BLaER1 (cell line): ENCODE measurements around the gene RFX3.
A peak's percentile ranks its signal among the peaks of the same experiment; 100 is the strongest.

Source experiments
- H3K27ac ChIP-seq: shearing (Covaris generic); formaldehyde crosslinking; 2 replicates; pipeline ENCODE4 v1.8.1; 2022
- H3K27me3 ChIP-seq: shearing (Covaris generic); formaldehyde crosslinking; 2 replicates; pipeline ENCODE4 v1.8.1; 2022
- H3K36me3 ChIP-seq: shearing (Covaris generic); formaldehyde crosslinking; 2 replicates; pipeline ENCODE4 v1.8.1; 2022
- H3K4me1 ChIP-seq: shearing (Covaris generic); formaldehyde crosslinking; 2 replicates; pipeline ENCODE4 v1.8.1; 2022
- H3K4me2 ChIP-seq: shearing (Covaris generic); formaldehyde crosslinking; 2 replicates; pipeline ENCODE4 v1.8.1; 2022
- H3K4me3 ChIP-seq: shearing (Covaris generic); formaldehyde crosslinking; 2 replicates; pipeline ENCODE4 v1.8.1; 2022
- H3K9ac ChIP-seq: shearing (Covaris generic); formaldehyde crosslinking; 2 replicates; pipeline ENCODE4 v1.8.1; 2022
- H3K9me3 ChIP-seq: shearing (Covaris generic); formaldehyde crosslinking; 2 replicates; pipeline ENCODE4 v1.8.1; 2022
- H4K20me1 ChIP-seq: shearing (Covaris generic); formaldehyde crosslinking; 2 replicates; pipeline ENCODE4 v1.8.1; 2022
- Cebpa-rat ChIP-seq: shearing (Covaris generic); IDR thresholded peaks from 2 replicates; pipeline ENCODE4 v1.8.1; 2022

RFX3 gene

GRCh38 chr9:3480353-3480655 lies 45.5 kb downstream of the RFX3 start:
- TF ChIP-seq Cebpa-rat, result no peak
- Histone ChIP-seq H3K36me3 (peaks cover 43% of the 10 kb centered on the region), H3K27me3 (no peaks in the 10 kb centered on the region), H3K4me3 (no peak overlapping the region), H3K4me2 (no peak overlapping the region), H3K4me1 (peaks cover 13% of the 10 kb centered on the region), H4K20me1 (no peaks in the 10 kb centered on the region), H3K27ac (no peak overlapping the region), H3K9ac (no peak overlapping the region), H3K9me3 (peaks cover 21% of the 10 kb centered on the region)

GRCh38 chr9:3479514-3480352 lies 46.1 kb downstream of the RFX3 start:
- peaks cover 38% of the 10 kb centered on the region for H3K36me3 ChIP-seq
- H3K9ac ChIP-seq, result no peak overlapping the region
- TF ChIP-seq Cebpa-rat, result no peak
- no peak overlapping the region for H3K27ac ChIP-seq
- peaks cover 21% of the 10 kb centered on the region for H3K9me3 ChIP-seq
- no peaks in the 10 kb centered on the region for H3K27me3 ChIP-seq
- no peaks in the 10 kb centered on the region for H4K20me1 ChIP-seq
- H3K4me1 ChIP-seq, result peaks cover 19% of the 10 kb centered on the region
- no peak overlapping the region for H3K4me2 ChIP-seq
- no peak overlapping the region for H3K4me3 ChIP-seq

DNA sequence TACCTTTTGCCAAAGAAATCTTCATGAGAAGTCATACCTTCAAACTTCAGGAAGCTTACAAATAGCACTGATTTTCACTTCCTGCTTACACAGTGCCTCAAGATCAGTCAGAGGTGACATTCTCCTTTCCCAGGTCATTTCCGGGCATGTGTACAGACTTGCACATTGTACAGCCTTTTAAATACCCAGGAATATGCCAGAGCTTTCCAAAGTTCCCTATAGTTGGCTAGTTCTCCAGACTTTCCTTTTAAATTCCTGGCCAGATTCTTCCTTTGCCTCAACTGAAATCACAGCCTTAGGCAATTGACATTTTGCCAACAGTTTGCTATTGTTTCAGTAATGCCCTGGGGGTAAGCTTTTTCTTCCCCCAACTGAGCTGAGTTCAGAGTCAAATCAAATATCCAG lies 47.2 kb downstream of the RFX3 start:
- no peak overlapping the region for H3K27ac ChIP-seq
- TF ChIP-seq Cebpa-rat, result no peak
- no peak overlapping the region for H3K4me3 ChIP-seq

DNA sequence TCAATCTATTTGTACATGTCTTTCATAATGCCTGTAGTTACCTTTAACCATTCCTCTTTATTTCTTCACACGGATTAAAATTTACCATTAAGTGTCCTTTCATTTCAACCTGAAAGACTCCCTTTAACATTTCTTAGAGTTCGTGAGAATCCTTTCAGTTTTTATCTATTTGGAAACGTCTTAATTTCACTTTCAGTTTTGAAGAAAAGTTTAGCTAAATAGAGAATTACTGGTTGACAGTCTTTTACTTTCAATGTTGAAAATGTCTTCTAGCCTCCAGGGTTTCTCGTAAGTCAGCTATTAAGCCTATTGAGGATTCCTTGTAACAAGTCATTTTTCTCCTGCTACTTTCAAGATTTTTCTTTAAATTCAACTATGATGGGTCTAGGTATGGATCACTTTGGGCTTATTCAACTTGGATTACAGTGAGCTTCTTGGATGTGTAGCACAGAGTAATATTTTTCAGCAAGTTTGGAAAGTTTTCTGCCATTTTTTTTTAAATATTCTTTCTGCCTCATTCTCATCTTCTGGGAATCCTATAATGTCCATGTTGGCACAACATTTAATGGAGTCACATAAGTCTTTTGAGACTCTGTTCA lies 48.5 kb downstream of the RFX3 start:
- H3K9me3 ChIP-seq, result peaks cover 21% of the 10 kb centered on the region
- H4K20me1 ChIP-seq, result no peaks in the 10 kb centered on the region
- no peak overlapping the region for H3K9ac ChIP-seq
- peaks cover 20% of the 10 kb centered on the region for H3K4me1 ChIP-seq
- H3K36me3 ChIP-seq, result peaks cover 27% of the 10 kb centered on the region; the same call in 1 of the 2 replicates
- H3K27me3 ChIP-seq, result no peaks in the 10 kb centered on the region
- H3K27ac ChIP-seq, result no peak overlapping the region
- H3K4me2 ChIP-seq, result no peak overlapping the region
- no peak for TF ChIP-seq Cebpa-rat
- H3K4me3 ChIP-seq, result no peak overlapping the region

More for the DNA sequence above, 47.2 kb downstream of the RFX3 start:
- peaks cover 21% of the 10 kb centered on the region for H3K9me3 ChIP-seq
- no peaks in the 10 kb centered on the region for H4K20me1 ChIP-seq
- H3K36me3 ChIP-seq, result peaks cover 30% of the 10 kb centered on the region
- no peaks in the 10 kb centered on the region for H3K27me3 ChIP-seq
- no peak overlapping the region for H3K4me2 ChIP-seq
- H3K9ac ChIP-seq, result no peak overlapping the region
- H3K4me1 ChIP-seq, result peaks cover 20% of the 10 kb centered on the region

- Histone ChIP-seq H3K4me1 (peaks cover 20% of the 10 kb centered on the region), H3K27ac (no peak overlapping the region), H3K4me3 (no peak overlapping the region), H3K36me3 (peaks cover 25% of the 10 kb centered on the region; the same call in 1 of the 2 replicates), H3K27me3 (no peaks in the 10 kb centered on the region), H4K20me1 (no peaks in the 10 kb centered on the region), H3K9me3 (peaks cover 21% of the 10 kb centered on the region), H3K9ac (no peak overlapping the region), H3K4me2 (peak overlapping the region; percentile 38)
- TF ChIP-seq Cebpa-rat, result no peak
These were observed 50.3 kb downstream of the RFX3 start for GRCh38 chr9:3475300-3476020.

DNA sequence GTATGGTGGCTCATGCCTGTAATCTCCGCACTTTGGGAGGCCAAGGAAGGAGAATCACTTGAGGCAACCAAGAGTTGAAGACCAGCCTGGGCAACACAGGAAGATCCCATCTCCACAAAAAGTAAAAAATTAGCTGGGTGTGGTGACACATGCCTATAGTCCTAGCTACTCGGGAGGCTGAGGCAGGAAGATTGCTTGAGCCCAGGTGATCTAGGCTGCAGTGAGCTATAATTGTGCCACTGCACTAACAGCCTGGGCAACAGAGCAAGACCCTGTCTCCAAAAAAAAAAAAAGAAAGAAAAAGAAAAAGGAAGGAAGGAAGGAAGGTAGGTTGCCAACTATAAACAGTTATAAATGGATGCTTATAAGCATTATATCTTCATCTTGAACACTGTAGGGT lies 51.0 kb downstream of the RFX3 start:
- H3K9me3 ChIP-seq, result peaks cover 21% of the 10 kb centered on the region
- H3K4me2 ChIP-seq, result peak overlapping the region; percentile 38
- no peak overlapping the region for H3K9ac ChIP-seq
- no peak overlapping the region for H3K27ac ChIP-seq
- TF ChIP-seq Cebpa-rat, result no peak
- no peak overlapping the region for H3K4me3 ChIP-seq
- H3K27me3 ChIP-seq, result no peaks in the 10 kb centered on the region
- H4K20me1 ChIP-seq, result no peaks in the 10 kb centered on the region
- H3K4me1 ChIP-seq, result peaks cover 18% of the 10 kb centered on the region
- H3K36me3 ChIP-seq, result peaks cover 18% of the 10 kb centered on the region; the same call in 1 of the 2 replicates

DNA sequence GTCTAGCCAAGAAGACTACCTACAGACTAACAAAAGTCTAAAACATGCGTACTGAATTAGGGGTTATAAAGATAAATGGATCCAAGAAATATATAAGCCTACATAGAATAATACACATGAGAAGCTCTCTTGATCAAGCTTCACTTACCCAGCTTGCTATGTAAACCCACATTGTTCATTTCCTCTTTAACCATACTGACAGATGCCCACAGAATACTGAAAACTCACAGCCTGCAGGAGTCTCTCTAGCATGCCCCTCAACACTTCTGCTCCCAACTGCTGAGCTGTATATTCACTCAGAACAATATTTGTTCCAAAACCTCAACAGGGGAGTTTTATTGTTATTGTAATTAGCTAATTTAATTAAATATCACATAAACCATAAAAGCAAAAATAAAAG lies 52.4 kb downstream of the RFX3 start:
- H3K4me3 ChIP-seq, result no peak overlapping the region
- H3K4me1 ChIP-seq, result peaks cover 14% of the 10 kb centered on the region
- H3K27me3 ChIP-seq, result no peaks in the 10 kb centered on the region
- H3K36me3 ChIP-seq, result peaks cover 7% of the 10 kb centered on the region; the same call in 1 of the 2 replicates
- peaks cover 15% of the 10 kb centered on the region for H3K9me3 ChIP-seq
- H3K4me2 ChIP-seq, result no peak overlapping the region
- TF ChIP-seq Cebpa-rat, result no peak
- no peaks in the 10 kb centered on the region; the same call in 1 of the 2 replicates for H4K20me1 ChIP-seq
- H3K9ac ChIP-seq, result no peak overlapping the region
- no peak overlapping the region for H3K27ac ChIP-seq

- H3K27ac ChIP-seq, result no peak overlapping the region
- no peaks in the 10 kb centered on the region; the same call in 1 of the 2 replicates for H4K20me1 ChIP-seq
- H3K36me3 ChIP-seq, result 0 out of 2 replicates have a peak, but pooled peaks cover 3% of the 10 kb centered on the region
- 0 out of 2 replicates have a peak, but pooled peaks cover 3% of the 10 kb centered on the region for H3K9me3 ChIP-seq
- H3K4me1 ChIP-seq, result peaks cover 14% of the 10 kb centered on the region
- no peak overlapping the region for H3K4me3 ChIP-seq
- H3K9ac ChIP-seq, result no peak overlapping the region
- no peaks in the 10 kb centered on the region for H3K27me3 ChIP-seq
- no peak overlapping the region for H3K4me2 ChIP-seq
- no peak for TF ChIP-seq Cebpa-rat
These were observed 53.9 kb downstream of the RFX3 start for GRCh38 chr9:3471883-3472282.

DNA sequence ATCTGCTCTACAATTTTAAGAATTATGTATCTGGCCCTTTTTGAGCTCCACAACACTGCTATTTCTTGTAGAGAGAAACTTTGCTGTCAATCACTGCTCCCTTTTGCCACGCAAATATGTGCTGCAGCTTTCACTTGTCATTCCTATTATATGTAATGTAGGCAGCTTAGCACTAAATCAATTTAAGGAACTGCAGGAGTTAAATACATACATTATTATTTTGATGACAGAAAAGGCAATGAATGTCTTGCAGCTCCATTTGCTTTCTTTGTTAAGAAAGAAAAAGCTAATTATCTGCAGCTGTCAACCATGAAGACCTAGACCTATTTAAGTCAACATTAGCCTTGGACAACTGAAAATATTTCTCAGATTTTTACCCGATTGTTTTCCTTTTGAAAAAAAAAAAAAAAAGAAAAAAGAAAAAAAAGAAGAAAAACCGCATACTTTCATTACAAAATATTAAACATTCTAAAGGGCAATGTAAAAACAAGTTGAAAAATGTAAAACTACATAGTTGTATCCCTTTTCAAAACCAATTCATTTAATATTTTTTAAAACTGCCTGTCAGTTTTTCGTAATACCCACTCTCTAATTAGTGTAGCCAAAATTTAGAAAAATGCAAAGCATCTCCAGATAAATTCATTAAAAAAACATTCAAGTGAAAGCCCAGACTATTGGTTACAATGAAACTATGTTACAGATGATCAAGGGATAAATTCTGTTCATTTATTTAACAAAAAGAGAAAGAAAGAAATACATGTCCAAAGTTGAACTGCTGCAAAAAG lies 57.2 kb downstream of the RFX3 start:
- no peaks in the 10 kb centered on the region for H3K27me3 ChIP-seq
- no peak overlapping the region for H3K9ac ChIP-seq
- H3K9me3 ChIP-seq, result no peaks in the 10 kb centered on the region
- no peak for TF ChIP-seq Cebpa-rat
- no peaks in the 10 kb centered on the region for H3K4me1 ChIP-seq
- no peak overlapping the region for H3K4me2 ChIP-seq
- no peaks in the 10 kb centered on the region; the same call in 1 of the 2 replicates for H4K20me1 ChIP-seq
- H3K36me3 ChIP-seq, result no peaks in the 10 kb centered on the region
- H3K4me3 ChIP-seq, result no peak overlapping the region
- no peak overlapping the region for H3K27ac ChIP-seq
